ENCODE results near the gene RET.

GRCh38 chr10:43032613-43033012 lies 44.3 kb upstream of the RET start:
- TF ChIP-seq CTCF (conservative IDR thresholded peaks at IDR 0.05; ENCODE audit: low read depth, low read length) (no peak), EZH2 (IDR thresholded peaks at IDR 0.05; ENCODE audit: borderline replicate concordance, low read depth, low read length, poor library complexity, severe bottlenecking) (no peak)
